Stomach smooth muscle (tissue), 2 donors: ENCODE measurements around the gene MEGF11.

Experiments used
- H3K27ac ChIP-seq: one replicate; pipeline ENCODE4 v1.7.0; 2013; ENCODE audit warnings: mild to moderate bottlenecking, low read length, inconsistent platforms
- H3K27me3 ChIP-seq, 2 donors: one replicate each; pipeline ENCODE4 v1.7.0; 2013; ENCODE audit warnings: low read length in 2 of 2; ENCODE audit not compliant: insufficient read depth in 2 of 2, control insufficient read depth in 1 of 2
- H3K36me3 ChIP-seq, 2 donors: one replicate each; pipeline ENCODE4 v1.7.0; 2013; ENCODE audit warnings: low read length in 2 of 2; ENCODE audit not compliant: control insufficient read depth in 2 of 2, insufficient read depth in 2 of 2
- H3K4me1 ChIP-seq: one replicate; pipeline ENCODE4 v1.7.0; 2013; ENCODE audit warnings: low read length; ENCODE audit not compliant: control insufficient read depth, insufficient read depth
- H3K4me3 ChIP-seq, 2 donors: one replicate each; pipeline ENCODE4 v1.7.0; 2013; ENCODE audit warnings: low read length in 2 of 2
- H3K9ac ChIP-seq, 2 donors: one replicate each; pipeline ENCODE4 v1.7.0; 2013; ENCODE audit warnings: low read length in 2 of 2, mild to moderate bottlenecking in 1 of 2
- H3K9me3 ChIP-seq, 2 donors: one replicate each; pipeline ENCODE4 v1.7.0; 2013; ENCODE audit warnings: low read length in 2 of 2; ENCODE audit not compliant: control insufficient read depth in 2 of 2
- donor health status: healthy.
- donor health status: Pancreatic carcinoma.

MEGF11 gene

GRCh38 chr15:66112388-66112787 lies 141.2 kb downstream of the MEGF11 start:
- H3K4me1 ChIP-seq, result no peaks in the 10 kb centered on the region
- H3K9me3 ChIP-seq, result no peaks in the 10 kb centered on the region
- no peak overlapping the region for H3K27ac ChIP-seq
- H3K4me3 ChIP-seq, result no peak overlapping the region
- H3K36me3 ChIP-seq, result no peaks in the 10 kb centered on the region
- H3K9ac ChIP-seq, result no peak overlapping the region
- H3K27me3 ChIP-seq, result peaks cover 6 to 20% of the 10 kb centered on the region in 2 donors

- Histone ChIP-seq H3K4me1 (no peaks in the 10 kb centered on the region), H3K36me3 (no peaks in the 10 kb centered on the region), H3K4me3 (no peak overlapping the region), H3K9me3 (no peaks in the 10 kb centered on the region), H3K9ac (no peak overlapping the region), H3K27me3 (peaks cover 6 to 22% of the 10 kb centered on the region in 2 donors), H3K27ac (no peak overlapping the region)
Observed at GRCh38 chr15:66111363-66111762, 142.2 kb downstream of the MEGF11 start.

GRCh38 chr15:66110864-66111263 lies 142.7 kb downstream of the MEGF11 start:
- no peak overlapping the region for H3K9ac ChIP-seq
- no peak overlapping the region for H3K27ac ChIP-seq
- peaks cover 8 to 25% of the 10 kb centered on the region in 2 donors for H3K27me3 ChIP-seq
- no peaks in the 10 kb centered on the region for H3K4me1 ChIP-seq
- no peaks in the 10 kb centered on the region for H3K36me3 ChIP-seq
- no peaks in the 10 kb centered on the region for H3K9me3 ChIP-seq
- no peak overlapping the region for H3K4me3 ChIP-seq

GRCh38 chr15:66109826-66110225 lies 143.7 kb downstream of the MEGF11 start:
- Histone ChIP-seq H3K36me3 (no peaks in the 10 kb centered on the region), H3K27ac (no peak overlapping the region)

GRCh38 chr15:66108483-66109265 lies 144.9 kb downstream of the MEGF11 start:
- no peak overlapping the region for H3K4me3 ChIP-seq
- no peaks in the 10 kb centered on the region for H3K9me3 ChIP-seq
- H3K9ac ChIP-seq, result no peak overlapping the region
- no peak overlapping the region for H3K27ac ChIP-seq
- H3K4me1 ChIP-seq, result no peaks in the 10 kb centered on the region
- no peaks in the 10 kb centered on the region for H3K36me3 ChIP-seq
- H3K27me3 ChIP-seq, result peaks cover 7 to 20% of the 10 kb centered on the region in 2 donors

More at GRCh38 chr15:66109826-66110225, 143.7 kb downstream of the MEGF11 start:
- Histone ChIP-seq H3K27me3 (peaks cover 7 to 19% of the 10 kb centered on the region in 2 donors), H3K9me3 (no peaks in the 10 kb centered on the region), H3K9ac (no peak overlapping the region), H3K4me3 (no peak overlapping the region), H3K4me1 (no peaks in the 10 kb centered on the region)

- no peaks in the 10 kb centered on the region for H3K4me1 ChIP-seq
- H3K9ac ChIP-seq, result no peak overlapping the region
- H3K36me3 ChIP-seq, result no peaks in the 10 kb centered on the region
- no peaks in the 10 kb centered on the region for H3K9me3 ChIP-seq
- no peak overlapping the region for H3K27ac ChIP-seq
- peaks cover 10 to 21% of the 10 kb centered on the region in 2 donors for H3K27me3 ChIP-seq
- H3K4me3 ChIP-seq, result no peak overlapping the region
Observed at GRCh38 chr15:66107070-66107469, 146.5 kb downstream of the MEGF11 start.

GRCh38 chr15:66105286-66106265 lies 148.0 kb downstream of the MEGF11 start:
- Histone ChIP-seq H3K4me3 (no peak overlapping the region), H3K9ac (no peak overlapping the region), H3K36me3 (no peaks in the 10 kb centered on the region), H3K27ac (no peak overlapping the region), H3K4me1 (no peaks in the 10 kb centered on the region), H3K27me3 (peaks cover 10 to 24% of the 10 kb centered on the region in 2 donors), H3K9me3 (no peaks in the 10 kb centered on the region)

- Histone ChIP-seq H3K27me3 (peaks cover 12 to 18% of the 10 kb centered on the region in 2 donors), H3K36me3 (no peaks in the 10 kb centered on the region), H3K4me3 (no peak overlapping the region), H3K9me3 (no peaks in the 10 kb centered on the region), H3K4me1 (no peaks in the 10 kb centered on the region), H3K27ac (no peak overlapping the region), H3K9ac (no peak overlapping the region)
Observed at GRCh38 chr15:66103293-66103590, 150.3 kb downstream of the MEGF11 start.

GRCh38 chr15:66102563-66103292 lies 150.8 kb downstream of the MEGF11 start:
- H3K9me3 ChIP-seq, result no peaks in the 10 kb centered on the region
- no peaks in the 10 kb centered on the region for H3K4me1 ChIP-seq
- no peak overlapping the region for H3K4me3 ChIP-seq

GRCh38 chr15:66101715-66102395 lies 151.7 kb downstream of the MEGF11 start:
- Histone ChIP-seq H3K27ac (no peak overlapping the region), H3K27me3 (peaks cover 11 to 14% of the 10 kb centered on the region in 2 donors), H3K9me3 (no peaks in the 10 kb centered on the region), H3K4me3 (no peak overlapping the region), H3K4me1 (no peaks in the 10 kb centered on the region), H3K36me3 (no peaks in the 10 kb centered on the region), H3K9ac (no peak overlapping the region)

More at GRCh38 chr15:66102563-66103292, 150.8 kb downstream of the MEGF11 start:
- Histone ChIP-seq H3K27me3 (peaks cover 11 to 17% of the 10 kb centered on the region in 2 donors), H3K27ac (no peak overlapping the region), H3K36me3 (no peaks in the 10 kb centered on the region), H3K9ac (no peak overlapping the region)
